SK-N-MC (cell line): ENCODE measurements around the gene PLXNA2.

ENCODE experiments used
- EZH2 ChIP-seq: fragments of 200-600 bp; sonication (generic); IDR thresholded peaks from one replicate; pipeline ENCODE4 v1.6.1; 2017; ENCODE audit warnings: antibody characterized with exemption
- POLR2AphosphoS5 ChIP-seq: IDR thresholded peaks from 2 replicates; pipeline ENCODE4 v1.6.1; 2012; ENCODE audit warnings: mild to moderate bottlenecking, low read depth, low read length, borderline replicate concordance

DNA sequence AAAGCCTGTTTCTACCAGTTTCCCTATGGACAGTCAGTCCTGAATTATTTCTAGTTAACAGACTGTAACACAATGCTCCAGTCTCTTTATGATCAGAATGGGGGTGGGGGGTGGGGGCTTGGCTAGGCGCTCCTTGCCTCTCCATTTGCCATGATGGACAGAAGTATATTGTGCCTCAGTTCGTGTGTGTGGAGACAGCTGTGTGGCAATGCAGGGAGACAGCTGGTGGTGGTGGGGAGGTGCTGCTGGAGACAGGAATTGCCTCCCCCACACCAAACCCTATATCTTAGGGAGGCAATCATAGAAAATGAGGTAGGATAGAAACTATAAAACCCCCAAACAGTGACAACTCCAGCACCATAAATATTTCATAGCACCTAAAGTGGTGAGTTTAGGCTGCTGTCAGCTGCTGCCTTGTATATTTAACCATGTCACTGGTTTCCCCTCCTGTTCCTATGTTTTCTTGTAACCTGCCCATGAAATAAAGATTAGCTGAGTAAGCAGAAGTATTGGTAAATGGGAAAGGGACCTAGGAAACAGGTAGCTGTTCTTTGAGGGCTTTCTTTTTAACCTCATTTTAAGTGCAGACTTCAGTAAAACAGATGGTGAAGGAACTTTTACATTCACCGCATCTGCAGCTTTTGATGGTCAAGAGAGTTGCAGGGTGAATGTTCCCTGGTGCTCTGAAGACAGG, 3.4 kb downstream of the PLXNA2 start:
- TF ChIP-seq POLR2AphosphoS5 (no peak), EZH2 (no peak)
